ENCODE data around the gene DTNBP1.

The DTNBP1 gene

GRCh38 chr6:15572296-15573016 is 90.4 kb downstream of the DTNBP1 start:
- peaks cover 5% of the 10 kb centered on the region for H3K9me3 ChIP-seq
- H3K27me3 ChIP-seq = no peaks in the 10 kb centered on the region
- peaks cover 44% of the 10 kb centered on the region for H3K36me3 ChIP-seq
- H3K4me2 ChIP-seq = no peak overlapping the region
- H3K4me1 ChIP-seq = peaks cover 32% of the 10 kb centered on the region
- TF ChIP-seq Cebpa-rat (IDR thresholded peaks at IDR 0.05) = no peak
- no peak overlapping the region for H3K9ac ChIP-seq
- H4K20me1 ChIP-seq = peaks cover 28% of the 10 kb centered on the region
- H3K27ac ChIP-seq = no peak overlapping the region
- H3K4me3 ChIP-seq = no peak overlapping the region

DNA sequence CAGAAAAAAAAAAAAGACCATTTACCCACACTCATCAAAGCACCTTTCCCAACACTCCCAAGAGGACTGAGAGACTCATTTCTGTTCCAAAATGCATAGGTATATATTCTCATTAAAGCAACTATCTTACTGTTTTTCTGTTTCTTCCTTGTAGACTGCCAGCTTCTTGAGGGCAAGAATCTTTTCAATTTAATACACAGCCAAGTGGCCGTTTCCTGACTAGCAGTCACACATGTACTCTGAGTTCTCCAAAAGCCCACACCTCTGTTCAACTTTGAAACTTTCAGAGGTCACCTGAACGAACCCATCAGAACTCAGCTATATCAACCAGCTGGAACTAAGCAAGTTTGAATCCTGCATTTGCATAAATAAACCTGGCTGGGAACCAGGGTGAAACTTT is 92.7 kb downstream of the DTNBP1 start:
- Histone ChIP-seq H3K27me3 (no peaks in the 10 kb centered on the region), H3K27ac (no peak overlapping the region), H3K4me1 (peaks cover 30% of the 10 kb centered on the region), H4K20me1 (peaks cover 17% of the 10 kb centered on the region), H3K9ac (no peak overlapping the region), H3K4me3 (no peak overlapping the region), H3K36me3 (peaks cover 37% of the 10 kb centered on the region), H3K4me2 (no peak overlapping the region), H3K9me3 (peaks cover 17% of the 10 kb centered on the region)
- TF ChIP-seq Cebpa-rat (IDR thresholded peaks at IDR 0.05) = no peak

DNA sequence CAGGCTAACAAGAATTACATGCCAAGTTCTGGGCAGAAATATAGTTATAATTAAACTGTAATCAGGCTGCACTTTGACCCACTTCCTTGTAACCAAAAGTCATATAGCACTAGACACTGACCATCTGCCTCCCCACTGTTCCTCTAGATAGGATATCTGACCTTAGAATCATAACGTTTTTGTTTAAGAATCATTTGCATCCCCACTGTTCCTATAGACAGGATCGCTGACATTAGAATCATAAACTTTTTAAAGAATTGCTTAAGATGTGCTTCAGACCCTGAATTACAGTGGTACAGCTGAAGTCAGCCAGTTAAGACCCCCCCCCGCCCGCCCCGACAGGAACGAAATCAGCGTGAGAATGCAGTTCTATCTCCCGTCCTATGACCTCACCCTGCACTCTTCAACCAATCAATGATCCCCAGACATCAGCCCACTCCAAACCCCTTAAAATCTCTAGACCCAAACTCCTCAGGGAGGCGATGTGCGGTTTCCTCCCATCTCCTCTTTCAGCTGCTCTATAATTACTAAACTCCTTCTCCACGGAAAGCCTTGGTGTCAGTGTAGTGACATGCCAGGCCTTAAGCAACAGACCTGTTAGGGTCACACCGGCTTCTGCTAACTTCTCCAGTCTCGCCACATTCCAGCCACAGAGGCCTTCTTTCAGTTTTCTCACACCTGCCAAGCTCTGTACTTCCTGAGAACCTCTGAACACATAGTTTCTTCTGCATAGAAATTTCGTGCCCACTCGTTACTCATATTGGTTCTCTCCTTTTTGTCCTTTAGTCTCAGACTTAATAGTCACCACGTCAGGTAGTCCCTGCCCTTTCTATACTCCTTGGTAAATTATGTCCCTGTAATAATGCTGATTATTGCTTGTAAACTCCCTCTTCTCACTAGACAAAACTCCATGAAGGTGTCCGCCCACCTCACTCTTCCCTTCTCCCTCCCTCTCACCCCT is 93.5 kb downstream of the DTNBP1 start:
- Histone ChIP-seq H3K36me3 (peaks cover 37% of the 10 kb centered on the region), H3K9ac (no peak overlapping the region), H3K4me3 (no peak overlapping the region), H3K9me3 (peaks cover 17% of the 10 kb centered on the region), H3K4me1 (peaks cover 30% of the 10 kb centered on the region), H3K27ac (no peak overlapping the region), H3K4me2 (no peak overlapping the region), H4K20me1 (peaks cover 9% of the 10 kb centered on the region), H3K27me3 (no peaks in the 10 kb centered on the region)
- TF ChIP-seq Cebpa-rat (IDR thresholded peaks at IDR 0.05) = no peak

- peaks cover 23% of the 10 kb centered on the region for H4K20me1 ChIP-seq
- H3K36me3 ChIP-seq = peaks cover 10% of the 10 kb centered on the region; the same call in 1 of the 2 replicates
- H3K27ac ChIP-seq = no peak overlapping the region
- H3K27me3 ChIP-seq = no peaks in the 10 kb centered on the region
- no peak overlapping the region for H3K4me2 ChIP-seq
- peaks cover 13% of the 10 kb centered on the region for H3K9me3 ChIP-seq
- H3K4me1 ChIP-seq = peaks cover 60% of the 10 kb centered on the region
- H3K4me3 ChIP-seq = no peak overlapping the region
- H3K9ac ChIP-seq = no peak overlapping the region
- no peak for TF ChIP-seq Cebpa-rat (IDR thresholded peaks at IDR 0.05)
These were observed 99.9 kb downstream of the DTNBP1 start for GRCh38 chr6:15562977-15563376.

DNA sequence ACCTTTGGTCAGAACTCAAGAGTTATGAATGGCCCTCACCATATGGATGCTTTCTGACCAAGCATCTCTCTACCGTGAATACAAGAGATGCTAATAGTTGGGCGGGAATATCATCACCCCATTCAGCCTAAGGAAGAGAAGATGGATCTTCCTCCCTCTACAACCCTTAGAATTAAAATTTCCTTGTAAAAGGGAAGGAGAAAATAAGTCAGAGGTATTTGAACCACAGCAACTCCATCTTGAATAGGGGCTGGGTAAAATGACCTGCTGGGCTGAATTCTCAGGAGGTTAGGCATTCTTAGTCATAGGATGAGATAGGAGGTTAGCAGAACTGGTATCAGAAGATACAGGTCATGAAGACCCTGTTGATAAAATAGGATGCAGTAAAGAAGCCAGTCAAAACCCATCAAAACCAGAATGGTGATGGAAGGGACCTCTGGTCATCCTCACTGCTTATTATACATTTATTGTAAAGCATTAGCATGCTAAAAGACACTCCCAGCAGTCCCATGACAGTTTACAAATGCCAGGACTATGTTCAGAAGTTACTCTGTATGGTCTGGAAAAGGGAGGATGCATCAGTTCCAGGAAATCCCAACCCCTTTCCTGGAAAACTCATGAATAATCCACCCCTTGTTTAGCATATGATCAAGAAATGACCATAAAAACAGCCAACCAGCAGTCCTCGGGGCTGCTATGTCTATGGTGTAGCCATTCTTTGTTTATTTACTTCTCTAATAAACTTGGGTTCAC is 101.2 kb downstream of the DTNBP1 start:
- no peak overlapping the region for H3K9ac ChIP-seq
- peaks cover 71% of the 10 kb centered on the region for H3K4me1 ChIP-seq
- H3K9me3 ChIP-seq = peaks cover 3% of the 10 kb centered on the region
- H3K36me3 ChIP-seq = 0 out of 2 replicates have a peak, but pooled peaks cover under 1% of the 10 kb centered on the region
- no peak overlapping the region; the same call in 1 of the 2 replicates for H3K4me2 ChIP-seq
- TF ChIP-seq Cebpa-rat (IDR thresholded peaks at IDR 0.05) = no peak
- no peak overlapping the region for H3K4me3 ChIP-seq
- no peaks in the 10 kb centered on the region for H3K27me3 ChIP-seq
- H3K27ac ChIP-seq = no peak overlapping the region
- H4K20me1 ChIP-seq = peaks cover 18% of the 10 kb centered on the region

- no peak for TF ChIP-seq Cebpa-rat (IDR thresholded peaks at IDR 0.05)
- Histone ChIP-seq H3K9me3 (no peaks in the 10 kb centered on the region), H3K4me2 (peak overlapping the region; percentile 64), H3K36me3 (no peaks in the 10 kb centered on the region), H3K9ac (no peak overlapping the region), H3K4me1 (peaks cover 78% of the 10 kb centered on the region), H3K4me3 (no peak overlapping the region), H3K27me3 (no peaks in the 10 kb centered on the region), H3K27ac (peak overlapping the region; percentile 27; the same call in 1 of the 2 replicates), H4K20me1 (peaks cover 18% of the 10 kb centered on the region)
These were observed 102.1 kb downstream of the DTNBP1 start for GRCh38 chr6:15560713-15561112.

- Histone ChIP-seq H3K36me3 (peaks cover 8% of the 10 kb centered on the region; the same call in 1 of the 2 replicates), H3K9me3 (no peaks in the 10 kb centered on the region), H3K9ac (no peak overlapping the region), H3K4me1 (peaks cover 82% of the 10 kb centered on the region), H4K20me1 (peaks cover 5% of the 10 kb centered on the region; the same call in 1 of the 2 replicates), H3K4me2 (peak overlapping the region; percentile 74), H3K27me3 (no peaks in the 10 kb centered on the region), H3K27ac (peak overlapping the region; percentile 63; the same call in 1 of the 2 replicates), H3K4me3 (no peak overlapping the region)
- no peak for TF ChIP-seq Cebpa-rat (IDR thresholded peaks at IDR 0.05)
These were observed 105.7 kb downstream of the DTNBP1 start for GRCh38 chr6:15557174-15557573.

GRCh38 chr6:15556711-15557110 is 106.1 kb downstream of the DTNBP1 start:
- TF ChIP-seq Cebpa-rat (IDR thresholded peaks at IDR 0.05) = no peak
- Histone ChIP-seq H3K27ac (peak overlapping the region; percentile 63), H3K4me2 (peak overlapping the region; percentile 74)

More at GRCh38 chr6:15556711-15557110, 106.1 kb downstream of the DTNBP1 start:
- H3K4me3 ChIP-seq = no peak overlapping the region
- H3K4me1 ChIP-seq = peaks cover 83% of the 10 kb centered on the region
- H4K20me1 ChIP-seq = peaks cover 5% of the 10 kb centered on the region; the same call in 1 of the 2 replicates
- no peak overlapping the region for H3K9ac ChIP-seq
- H3K9me3 ChIP-seq = no peaks in the 10 kb centered on the region
- H3K27me3 ChIP-seq = no peaks in the 10 kb centered on the region
- peaks cover 8% of the 10 kb centered on the region; the same call in 1 of the 2 replicates for H3K36me3 ChIP-seq

Measured in BLaER1 (cell line).